HEK293T (cell line): ENCODE data around the gene AKAP9.

Experiments
- ARNT ChIP-seq: fragments of 450-650 bp; IDR thresholded peaks from 2 replicates; pipeline ENCODE4 v1.6.1; 2017; ENCODE audit warnings: mild to moderate bottlenecking
- SUZ12 ChIP-seq: fragments of 450-650 bp; IDR thresholded peaks from 2 replicates; pipeline ENCODE4 v1.6.1; 2016; ENCODE audit warnings: mild to moderate bottlenecking

GRCh38 chr7:92044940-92045339, 104.3 kb downstream of the AKAP9 start:
- TF ChIP-seq ARNT, result no peak
- TF ChIP-seq SUZ12, result no peak
